Astrocyte (in vitro differentiated cells and primary cell): ENCODE data around the gene BRF1. TPM values are rescaled to one million over a fixed set of nuclear protein-coding genes. Genes with fewer than 3 reads are reported as not detected.

Source experiments
- DNase-seq: peaks from one replicate; pipeline ENCODE4 v3.0.0-alpha.2; 2010; ENCODE audit warnings: low read depth
- FAIRE-seq: peaks from 2 replicates; lab custom pipeline; 2011; peaks lifted over from hg19 to GRCh38; lab: Jason Lieb, UNC
- H2AFZ ChIP-seq: 2 replicates; pipeline ENCODE4 v1.6.0; 2012; ENCODE audit warnings: low read depth, low read length, inconsistent platforms
- H3K27ac ChIP-seq: 2 replicates; pipeline ENCODE4 v1.5.1; 2011; ENCODE audit warnings: low read depth, low read length, inconsistent platforms
- H3K27me3 ChIP-seq: 2 replicates; pipeline ENCODE4 v1.6.0; 2011; ENCODE audit warnings: low read length, inconsistent platforms; ENCODE audit not compliant: insufficient read depth
- H3K36me3 ChIP-seq: 2 replicates; pipeline ENCODE4 v1.5.1; 2011; ENCODE audit warnings: low read length, inconsistent platforms; ENCODE audit not compliant: insufficient read depth
- H3K4me1 ChIP-seq: 2 replicates; pipeline ENCODE4 v1.5.1; 2011; ENCODE audit warnings: low read length, inconsistent platforms; ENCODE audit not compliant: insufficient read depth
- H3K4me2 ChIP-seq: 2 replicates; pipeline ENCODE4 v1.6.0; 2012; ENCODE audit warnings: low read length, inconsistent platforms
- H3K4me3 ChIP-seq: 2 replicates; pipeline ENCODE4 v1.5.1; 2011; ENCODE audit warnings: low read depth, mild to moderate bottlenecking, low read length, inconsistent platforms; ENCODE audit not compliant: insufficient read depth
- H3K79me2 ChIP-seq: 2 replicates; pipeline ENCODE4 v1.6.0; 2012; ENCODE audit warnings: mild to moderate bottlenecking, low read length, inconsistent platforms; ENCODE audit not compliant: insufficient read depth
- H3K9ac ChIP-seq: 2 replicates; pipeline ENCODE4 v1.6.0; 2012; ENCODE audit warnings: mild to moderate bottlenecking, low read length, inconsistent platforms
- H3K9me3 ChIP-seq: 2 replicates; pipeline ENCODE4 v1.5.1; 2012; ENCODE audit warnings: low read depth, mild to moderate bottlenecking, low read length, inconsistent platforms; ENCODE audit not compliant: insufficient read depth
- H4K20me1 ChIP-seq: 2 replicates; pipeline ENCODE4 v1.6.0; 2012; ENCODE audit warnings: low read length, inconsistent platforms; ENCODE audit not compliant: insufficient read depth
- H3K27ac Mint-ChIP-seq: one replicate; pipeline ENCODE4 v1.8.0; 2021; ENCODE audit warnings: mild to moderate bottlenecking, mixed read lengths; ENCODE audit not compliant: unreplicated experiment
- H3K27me3 Mint-ChIP-seq: one replicate; pipeline ENCODE4 v1.8.0; 2021; ENCODE audit warnings: low read depth, mixed read lengths; ENCODE audit not compliant: unreplicated experiment
- H3K36me3 Mint-ChIP-seq: one replicate; pipeline ENCODE4 v1.8.0; 2021; ENCODE audit warnings: low read depth, mixed read lengths; ENCODE audit not compliant: unreplicated experiment
- H3K4me1 Mint-ChIP-seq: one replicate; pipeline ENCODE4 v1.8.0; 2021; ENCODE audit warnings: low read depth, mixed read lengths; ENCODE audit not compliant: unreplicated experiment
- H3K4me3 Mint-ChIP-seq: one replicate; pipeline ENCODE4 v1.8.0; 2021; ENCODE audit warnings: mild to moderate bottlenecking, moderate library complexity, mixed read lengths; ENCODE audit not compliant: unreplicated experiment
- H3K9me3 Mint-ChIP-seq: one replicate; pipeline ENCODE4 v1.8.0; 2021; ENCODE audit warnings: mild to moderate bottlenecking, mixed read lengths; ENCODE audit not compliant: unreplicated experiment
- EZH2 ChIP-seq: IDR thresholded peaks from 2 replicates; pipeline ENCODE4 v1.6.1; 2012; ENCODE audit warnings: mild to moderate bottlenecking, low read length, inconsistent platforms; ENCODE audit not compliant: insufficient read depth
- total RNA-seq: library from RNA; stranded (reverse); gene quantifications from 2 replicates; pipeline ENCODE4 v1.2.1, GENCODE V29; 2021
- TF ChIP-seq, protein P1 (sequence below): IDR thresholded peaks from 2 replicates; pipeline ENCODE4 v1.5.1; 2011; ENCODE audit warnings: low read depth, mild to moderate bottlenecking, inconsistent platforms, low read length, moderate library complexity; ENCODE audit not compliant: insufficient read depth

The BRF1 gene
- total RNA-seq, 1 donor from 2014 or later, result 20.5 TPM

DNA sequence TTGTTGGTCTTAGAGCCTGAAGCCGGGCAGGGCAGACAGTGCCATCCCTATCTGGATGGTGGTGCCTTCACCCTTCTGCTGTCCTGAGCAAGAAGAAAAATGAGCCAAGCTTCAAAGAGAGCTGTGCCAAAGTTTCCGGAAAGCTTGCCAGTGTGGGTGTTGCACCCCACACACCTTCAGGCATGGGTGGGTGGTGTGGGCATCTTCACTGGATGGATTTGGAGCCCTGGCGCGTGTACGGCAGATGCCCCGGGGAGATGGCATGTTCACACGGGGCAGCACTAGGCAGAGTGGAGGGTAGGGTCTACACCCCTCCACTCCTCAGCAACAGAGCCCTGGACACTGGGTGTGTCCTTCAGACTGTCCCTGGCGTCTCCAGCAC lies 46.8 kb upstream of the BRF1 start:
- Histone ChIP-seq H3K36me3 (no peaks in the 10 kb centered on the region), H3K4me2 (no peak overlapping the region), H3K27me3 (no peaks in the 10 kb centered on the region), H3K4me1 (no peaks in the 10 kb centered on the region), H3K9me3 (no peaks in the 10 kb centered on the region), H2AFZ (no peak overlapping the region), H3K4me3 (no peak overlapping the region), H3K79me2 (peaks cover 7% of the 10 kb centered on the region), H3K9ac (no peak overlapping the region), H4K20me1 (peaks cover 51% of the 10 kb centered on the region), H3K27ac (no peak overlapping the region)
- no peak overlapping the region for H3K4me3 Mint-ChIP-seq
- peaks cover 6% of the 10 kb centered on the region for H3K36me3 Mint-ChIP-seq
- no peaks in the 10 kb centered on the region for H3K27me3 Mint-ChIP-seq
- peaks cover 12% of the 10 kb centered on the region for H3K4me1 Mint-ChIP-seq
- FAIRE-seq (no peak), DNase-seq (no peak)
- TF ChIP-seq, protein P1, sequence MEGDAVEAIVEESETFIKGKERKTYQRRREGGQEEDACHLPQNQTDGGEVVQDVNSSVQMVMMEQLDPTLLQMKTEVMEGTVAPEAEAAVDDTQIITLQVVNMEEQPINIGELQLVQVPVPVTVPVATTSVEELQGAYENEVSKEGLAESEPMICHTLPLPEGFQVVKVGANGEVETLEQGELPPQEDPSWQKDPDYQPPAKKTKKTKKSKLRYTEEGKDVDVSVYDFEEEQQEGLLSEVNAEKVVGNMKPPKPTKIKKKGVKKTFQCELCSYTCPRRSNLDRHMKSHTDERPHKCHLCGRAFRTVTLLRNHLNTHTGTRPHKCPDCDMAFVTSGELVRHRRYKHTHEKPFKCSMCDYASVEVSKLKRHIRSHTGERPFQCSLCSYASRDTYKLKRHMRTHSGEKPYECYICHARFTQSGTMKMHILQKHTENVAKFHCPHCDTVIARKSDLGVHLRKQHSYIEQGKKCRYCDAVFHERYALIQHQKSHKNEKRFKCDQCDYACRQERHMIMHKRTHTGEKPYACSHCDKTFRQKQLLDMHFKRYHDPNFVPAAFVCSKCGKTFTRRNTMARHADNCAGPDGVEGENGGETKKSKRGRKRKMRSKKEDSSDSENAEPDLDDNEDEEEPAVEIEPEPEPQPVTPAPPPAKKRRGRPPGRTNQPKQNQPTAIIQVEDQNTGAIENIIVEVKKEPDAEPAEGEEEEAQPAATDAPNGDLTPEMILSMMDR, result no peak
- TF ChIP-seq EZH2, result no peak
- H3K27ac Mint-ChIP-seq, result no peak overlapping the region
- H3K9me3 Mint-ChIP-seq, result peaks cover 7% of the 10 kb centered on the region

DNA sequence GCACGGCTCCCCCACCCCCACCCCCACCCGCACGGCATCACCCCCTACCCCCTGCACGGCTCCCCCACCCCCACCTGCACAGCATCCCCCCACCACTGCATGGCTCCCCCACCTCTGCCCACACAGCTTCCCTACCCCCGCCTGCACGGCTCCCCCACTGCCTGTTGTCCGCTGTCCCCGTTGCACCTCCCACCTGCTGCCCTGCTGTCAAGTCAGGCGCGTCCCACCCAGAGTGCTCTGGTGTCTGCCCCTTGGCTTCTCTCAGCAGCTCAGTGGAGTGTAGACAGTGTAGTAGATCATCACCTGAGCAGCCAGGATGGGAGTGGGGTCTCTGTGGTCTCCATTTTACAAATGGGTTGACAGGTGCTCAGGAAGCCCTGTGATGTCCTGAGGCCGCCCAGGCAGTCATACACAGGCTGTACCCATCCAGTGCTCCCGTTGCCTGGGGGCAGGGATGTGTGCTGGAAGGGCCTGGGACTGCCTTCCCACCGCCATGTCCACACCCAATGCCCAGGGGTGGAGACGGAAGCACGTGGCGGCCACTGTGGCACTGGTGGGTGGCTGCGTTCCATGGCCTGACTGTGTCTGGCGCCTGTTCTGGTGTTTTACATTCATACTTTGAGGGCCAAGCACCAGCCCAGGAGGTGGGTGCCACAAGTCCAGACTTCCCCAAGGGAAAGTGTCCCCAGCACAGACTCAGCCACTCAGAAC lies 46.2 kb upstream of the BRF1 start:
- no peak overlapping the region for H2AFZ ChIP-seq

DNA sequence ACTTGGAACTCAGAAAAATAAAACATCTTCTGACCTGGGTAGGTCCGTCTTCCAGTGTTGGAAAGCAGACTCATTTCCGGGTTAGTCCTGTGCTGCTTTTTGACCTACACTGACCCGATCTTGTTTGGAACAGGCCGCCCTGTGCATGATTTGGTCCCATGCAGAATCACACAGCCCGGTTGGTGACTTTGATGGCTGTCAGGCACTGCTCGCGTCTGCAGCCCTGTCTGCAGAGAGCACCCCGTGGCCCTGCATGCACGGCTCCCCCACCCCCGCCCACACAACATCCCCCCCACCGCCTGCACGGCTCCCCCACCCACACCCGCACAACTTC lies 45.4 kb upstream of the BRF1 start:
- DNase-seq (no peak), FAIRE-seq (no peak)
- Histone ChIP-seq H3K9me3 (no peaks in the 10 kb centered on the region), H3K4me1 (peaks cover 1% of the 10 kb centered on the region), H3K4me3 (no peak overlapping the region), H3K27ac (no peak overlapping the region), H2AFZ (no peak overlapping the region), H3K79me2 (peaks cover 12% of the 10 kb centered on the region), H4K20me1 (peaks cover 51% of the 10 kb centered on the region), H3K4me2 (no peak overlapping the region), H3K9ac (no peak overlapping the region), H3K36me3 (no peaks in the 10 kb centered on the region), H3K27me3 (no peaks in the 10 kb centered on the region)
- no peak for TF ChIP-seq EZH2
- TF ChIP-seq, protein P1, result no peak
- no peaks in the 10 kb centered on the region for H3K27me3 Mint-ChIP-seq
- peaks cover 7% of the 10 kb centered on the region for H3K9me3 Mint-ChIP-seq
- H3K36me3 Mint-ChIP-seq, result peaks cover 6% of the 10 kb centered on the region
- no peak overlapping the region for H3K4me3 Mint-ChIP-seq
- H3K27ac Mint-ChIP-seq, result no peak overlapping the region
- H3K4me1 Mint-ChIP-seq, result peaks cover 16% of the 10 kb centered on the region

More for the DNA sequence above, 46.2 kb upstream of the BRF1 start:
- no peak for DNase-seq
- no peaks in the 10 kb centered on the region for H3K4me1 ChIP-seq
- H3K27me3 ChIP-seq, result no peaks in the 10 kb centered on the region
- H3K9me3 ChIP-seq, result no peaks in the 10 kb centered on the region
- H3K79me2 ChIP-seq, result peaks cover 8% of the 10 kb centered on the region
- H3K9ac ChIP-seq, result no peak overlapping the region
- no peaks in the 10 kb centered on the region for H3K27me3 Mint-ChIP-seq
- H3K27ac Mint-ChIP-seq, result no peak overlapping the region
- H4K20me1 ChIP-seq, result peaks cover 50% of the 10 kb centered on the region
- no peak overlapping the region for H3K4me3 Mint-ChIP-seq
- H3K4me2 ChIP-seq, result no peak overlapping the region
- FAIRE-seq, result no peak
- no peaks in the 10 kb centered on the region for H3K36me3 ChIP-seq
- H3K27ac ChIP-seq, result no peak overlapping the region
- peaks cover 12% of the 10 kb centered on the region for H3K4me1 Mint-ChIP-seq
- H3K9me3 Mint-ChIP-seq, result peaks cover 7% of the 10 kb centered on the region
- TF ChIP-seq, protein P1, result no peak
- no peak for TF ChIP-seq EZH2
- H3K4me3 ChIP-seq, result no peak overlapping the region
- peaks cover 6% of the 10 kb centered on the region for H3K36me3 Mint-ChIP-seq
